Sigmoid colon (tissue), 7 donors: ENCODE results near the gene ZSWIM9. TPM values are rescaled to one million over a fixed set of nuclear protein-coding genes. Genes with fewer than 3 reads are reported as not detected.

Experiments
- DNase-seq: peaks from one replicate; pipeline ENCODE4 v3.0.0-alpha.2; 2019
- H3K27ac ChIP-seq, 4 donors: fragments of 200-600 bp; sonication (generic); one replicate each; pipeline ENCODE4 v1.5.1; 2016 to 2019; ENCODE audit warnings: mild to moderate bottlenecking in 1 of 4
- H3K27me3 ChIP-seq, 3 donors: fragments of 200-600 bp; sonication (generic); one replicate each; pipeline ENCODE4 v1.5.1; 2019; ENCODE audit warnings: mild to moderate bottlenecking in 1 of 3
- H3K36me3 ChIP-seq, 4 donors: fragments of 200-600 bp; sonication (generic); one replicate each; pipeline ENCODE4 v1.5.1; 2016 to 2019
- H3K4me1 ChIP-seq, 4 donors: fragments of 200-600 bp; sonication (generic); one replicate each; pipeline ENCODE4 v1.5.1; 2017 to 2019
- H3K4me3 ChIP-seq, 4 donors: fragments of 200-600 bp; sonication (generic); one replicate each; pipeline ENCODE4 v1.5.1; 2017 to 2019; ENCODE audit warnings: mild to moderate bottlenecking in 2 of 4, moderate library complexity in 1 of 4
- H3K9me3 ChIP-seq, 4 donors: fragments of 200-600 bp in 3 of 4; sonication (generic) in 3 of 4; one replicate each; pipeline versions ENCODE4 v1.5.1 to v1.6.1; 2013 to 2019
- CTCF ChIP-seq, 4 experiments: fragments of 450-650 bp in 3 of 4; fragments of 200-600 bp in 1 of 4; IDR thresholded peaks; one replicate each; pipeline ENCODE4 v1.5.1; 2016 to 2019; ENCODE audit warnings: antibody characterized with exemption in 4 of 4, mild to moderate bottlenecking in 3 of 4, moderate library complexity in 2 of 4
- EP300 ChIP-seq, 4 donors: sonication (generic); formaldehyde crosslinking; IDR thresholded peaks; one replicate each; pipeline ENCODE4 v1.6.1; 2017; ENCODE audit warnings: antibody characterized with exemption in 4 of 4
- POLR2A ChIP-seq, 2 donors: fragments of 450-650 bp; IDR thresholded peaks; one replicate each; pipeline ENCODE4 v1.6.1; 2016; ENCODE audit warnings: antibody characterized with exemption in 2 of 2, mild to moderate bottlenecking in 2 of 2, moderate library complexity in 2 of 2
- POLR2AphosphoS5 ChIP-seq, 4 donors: sonication (generic); formaldehyde crosslinking; IDR thresholded peaks; one replicate each; pipeline ENCODE4 v1.6.1; 2017; ENCODE audit warnings: antibody characterized with exemption in 4 of 4
- WGBS, 2 donors: extraction: QIAGEN DNeasy Blood & Tissue Kit; methylation state at CpG; one replicate each; pipeline ENCODE4 v1.1.7; 2013; 5-methylcytosine and 5-hydroxymethylcytosine counted together
- intact Hi-C: fragments of 100-400 bp; cut with DNase I; formaldehyde crosslinking; loops from one replicate; pipeline ENCODE4 v1.15.1; 2023
- polyA plus RNA-seq, 3 donors: library from polyadenylated mRNA; stranded (reverse); fragments of 200-250 nt; gene quantifications; one replicate each; pipeline ENCODE4 v1.2.3, GENCODE V29; 2013
- total RNA-seq, 4 donors: library from RNA; depleted of rRNA; stranded (reverse); fragments of >200 nt; gene quantifications; one replicate each; pipeline ENCODE4 v1.1.0, GENCODE V29; 2016
- donor health status: healthy with polysubstance abuse.
- donor health status: Bipolar disorder and iron deficiency.
- donor health status: healthy.

The ZSWIM9 gene
- total and polyA plus RNA-seq, 7 donors: 2.4 to 10.0 (median 5.0) TPM

- peaks cover 0 to 21% (median 3%) of the 10 kb centered on the region in 4 donors for H3K36me3 ChIP-seq
- TF ChIP-seq POLR2AphosphoS5 (IDR thresholded peaks at IDR 0.05) (no peak), POLR2A (IDR thresholded peaks at IDR 0.05) (no peak), CTCF (IDR thresholded peaks at IDR 0.05) (no peak), EP300 (IDR thresholded peaks at IDR 0.05) (no peak)
- H3K27ac ChIP-seq: no peak overlapping the region
- no peaks in the 10 kb centered on the region for H3K4me1 ChIP-seq
- no peaks in the 10 kb centered on the region for H3K27me3 ChIP-seq
- H3K4me3 ChIP-seq: no peak overlapping the region
- WGBS, 2 donors: 76 to 77% methylated on average over 5 of the region's 5 CpGs
- intact Hi-C loops: no loop called here
- DNase-seq: peak; percentile 2
- peaks cover 2 to 6% (median 5%) of the 10 kb centered on the region in 4 donors for H3K9me3 ChIP-seq
Observed at GRCh38 chr19:48186015-48186414, 15.5 kb downstream of the ZSWIM9 start.

- Histone ChIP-seq H3K4me3 (no peak overlapping the region), H3K9me3 (peaks cover 0 to 4% (median 1%) of the 10 kb centered on the region in 4 donors), H3K36me3 (peaks cover 0 to 23% (median 3%) of the 10 kb centered on the region in 4 donors), H3K4me1 (no peaks in the 10 kb centered on the region), H3K27ac (no peak overlapping the region), H3K27me3 (no peaks in the 10 kb centered on the region)
- TF ChIP-seq POLR2A (IDR thresholded peaks at IDR 0.05) (no peak), CTCF (IDR thresholded peaks at IDR 0.05) (no peak), EP300 (IDR thresholded peaks at IDR 0.05) (no peak)
- intact Hi-C loops: no loop called here
- 68 to 87% methylated on average over 8 of the region's 8 CpGs for WGBS, 2 donors
- DNase-seq: peak; percentile 33
Observed at GRCh38 chr19:48186541-48186991, 16.1 kb downstream of the ZSWIM9 start.

GRCh38 chr19:48190288-48190884 lies 19.9 kb downstream of the ZSWIM9 start:
- Histone ChIP-seq H3K9me3 (no peaks in the 10 kb centered on the region), H3K27ac (no peak overlapping the region), H3K36me3 (peaks cover 0 to 25% (median 1%) of the 10 kb centered on the region in 4 donors), H3K4me3 (no peak overlapping the region), H3K4me1 (no peaks in the 10 kb centered on the region), H3K27me3 (peaks cover 0 to 6% (median 0%) of the 10 kb centered on the region in 3 donors)
- no peak for TF ChIP-seq POLR2AphosphoS5 (IDR thresholded peaks at IDR 0.05)
- no peak for TF ChIP-seq POLR2A (IDR thresholded peaks at IDR 0.05)
- no peak for TF ChIP-seq EP300 (IDR thresholded peaks at IDR 0.05)
- no peak for TF ChIP-seq CTCF (IDR thresholded peaks at IDR 0.05)
- intact Hi-C loops: no loop called here
- WGBS, 2 donors: 81 to 85% methylated on average over 13 of the region's 13 CpGs
- DNase-seq: peak; percentile 29

- Histone ChIP-seq H3K27me3 (peaks cover 0 to 6% (median 0%) of the 10 kb centered on the region in 3 donors), H3K36me3 (peaks cover 0 to 25% (median 1%) of the 10 kb centered on the region in 4 donors), H3K4me1 (no peaks in the 10 kb centered on the region), H3K9me3 (no peaks in the 10 kb centered on the region), H3K27ac (no peak overlapping the region), H3K4me3 (no peak overlapping the region)
- WGBS, 2 donors: 91 to 92% methylated on average over 3 of the region's 3 CpGs
- intact Hi-C loops: no loop called here
- TF ChIP-seq POLR2A (IDR thresholded peaks at IDR 0.05) (no peak), POLR2AphosphoS5 (IDR thresholded peaks at IDR 0.05) (no peak), CTCF (IDR thresholded peaks at IDR 0.05) (no peak), EP300 (IDR thresholded peaks at IDR 0.05) (no peak)
- DNase-seq: no peak
Observed at GRCh38 chr19:48190885-48191284, 20.4 kb downstream of the ZSWIM9 start.
